GM23338 (cell line): Measurements from ENCODE around the gene SLC15A5.

Experiments used
- CREB1 ChIP-seq: fragments of 250-450 bp; sonication (Bioruptor Pico); IDR thresholded peaks from 2 replicates; pipeline ENCODE4 v1.5.0; 2020; ENCODE audit warnings: low read depth, mild to moderate bottlenecking, moderate library complexity
- ETS1 ChIP-seq: IDR thresholded peaks from 2 replicates; pipeline ENCODE4 v1.6.1; 2016; ENCODE audit warnings: antibody characterized with exemption
- EZH2 ChIP-seq: fragments of 200-600 bp; sonication (generic); IDR thresholded peaks from one replicate; pipeline ENCODE4 v1.8.0; 2017; ENCODE audit warnings: antibody characterized with exemption, mild to moderate bottlenecking, low read depth; ENCODE audit not compliant: unreplicated experiment
- EZH2phosphoT487 ChIP-seq: fragments of 200-600 bp; sonication (generic); IDR thresholded peaks from one replicate; pipeline ENCODE4 v1.8.1; 2018; ENCODE audit warnings: antibody characterized with exemption; ENCODE audit not compliant: unreplicated experiment
- JUNB ChIP-seq: IDR thresholded peaks from one replicate; pipeline ENCODE4 v1.6.1; 2016; ENCODE audit warnings: antibody characterized with exemption; ENCODE audit not compliant: unreplicated experiment
- NANOG ChIP-seq: IDR thresholded peaks from 2 replicates; pipeline ENCODE4 v1.6.1; 2016; ENCODE audit warnings: antibody characterized with exemption, borderline replicate concordance
- POLR2AphosphoS5 ChIP-seq: IDR thresholded peaks from 2 replicates; pipeline ENCODE4 v1.6.1; 2016; ENCODE audit warnings: antibody characterized with exemption, low read depth
- STAT1 ChIP-seq: IDR thresholded peaks from one replicate; pipeline ENCODE4 v1.6.1; 2016; ENCODE audit warnings: antibody characterized with exemption; ENCODE audit not compliant: unreplicated experiment
- ZNF114 ChIP-seq: fragments of 250-450 bp; sonication (Bioruptor Pico); IDR thresholded peaks from 2 replicates; pipeline ENCODE4 v1.5.0; 2020; ENCODE audit warnings: mild to moderate bottlenecking, moderate library complexity
- ZNF331 ChIP-seq: fragments of 250-450 bp; sonication (Bioruptor Pico); IDR thresholded peaks from 2 replicates; pipeline ENCODE4 v1.5.0; 2020; ENCODE audit warnings: low read depth, mild to moderate bottlenecking, moderate library complexity
- TF ChIP-seq, protein P1 (sequence below), 2 experiments: fragments of 200-600 bp in 1 of 2; sonication (generic) in 1 of 2; conservative IDR thresholded peaks; 2 replicates each; pipeline versions ENCODE4 v1.5.1 to v1.6.1; 2016 to 2017; ENCODE audit warnings: antibody characterized with exemption in 2 of 2, low read depth in 2 of 2, mild to moderate bottlenecking in 2 of 2, moderate library complexity in 1 of 2
- TF ChIP-seq, protein P2 (sequence below): IDR thresholded peaks from one replicate; pipeline ENCODE4 v1.6.1; 2018; ENCODE audit warnings: antibody characterized with exemption; ENCODE audit not compliant: unreplicated experiment
- TF ChIP-seq, protein P3 (sequence below): fragments of 250-450 bp; sonication (Bioruptor Pico); IDR thresholded peaks from 2 replicates; pipeline ENCODE4 v1.5.0; 2020; ENCODE audit warnings: mild to moderate bottlenecking, moderate library complexity

- TF ChIP-seq, protein P1, sequence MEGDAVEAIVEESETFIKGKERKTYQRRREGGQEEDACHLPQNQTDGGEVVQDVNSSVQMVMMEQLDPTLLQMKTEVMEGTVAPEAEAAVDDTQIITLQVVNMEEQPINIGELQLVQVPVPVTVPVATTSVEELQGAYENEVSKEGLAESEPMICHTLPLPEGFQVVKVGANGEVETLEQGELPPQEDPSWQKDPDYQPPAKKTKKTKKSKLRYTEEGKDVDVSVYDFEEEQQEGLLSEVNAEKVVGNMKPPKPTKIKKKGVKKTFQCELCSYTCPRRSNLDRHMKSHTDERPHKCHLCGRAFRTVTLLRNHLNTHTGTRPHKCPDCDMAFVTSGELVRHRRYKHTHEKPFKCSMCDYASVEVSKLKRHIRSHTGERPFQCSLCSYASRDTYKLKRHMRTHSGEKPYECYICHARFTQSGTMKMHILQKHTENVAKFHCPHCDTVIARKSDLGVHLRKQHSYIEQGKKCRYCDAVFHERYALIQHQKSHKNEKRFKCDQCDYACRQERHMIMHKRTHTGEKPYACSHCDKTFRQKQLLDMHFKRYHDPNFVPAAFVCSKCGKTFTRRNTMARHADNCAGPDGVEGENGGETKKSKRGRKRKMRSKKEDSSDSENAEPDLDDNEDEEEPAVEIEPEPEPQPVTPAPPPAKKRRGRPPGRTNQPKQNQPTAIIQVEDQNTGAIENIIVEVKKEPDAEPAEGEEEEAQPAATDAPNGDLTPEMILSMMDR (conservative IDR thresholded peaks at IDR 0.05; ENCODE audit: low read depth in 2 of 2), result no peak
- TF ChIP-seq POLR2AphosphoS5, result no peak
- TF ChIP-seq ZNF331 (CRISPR knock-in tag), result no peak
- no peak for TF ChIP-seq ZNF114
- no peak for TF ChIP-seq ETS1
- TF ChIP-seq EZH2, result no peak
- TF ChIP-seq, protein P2, sequence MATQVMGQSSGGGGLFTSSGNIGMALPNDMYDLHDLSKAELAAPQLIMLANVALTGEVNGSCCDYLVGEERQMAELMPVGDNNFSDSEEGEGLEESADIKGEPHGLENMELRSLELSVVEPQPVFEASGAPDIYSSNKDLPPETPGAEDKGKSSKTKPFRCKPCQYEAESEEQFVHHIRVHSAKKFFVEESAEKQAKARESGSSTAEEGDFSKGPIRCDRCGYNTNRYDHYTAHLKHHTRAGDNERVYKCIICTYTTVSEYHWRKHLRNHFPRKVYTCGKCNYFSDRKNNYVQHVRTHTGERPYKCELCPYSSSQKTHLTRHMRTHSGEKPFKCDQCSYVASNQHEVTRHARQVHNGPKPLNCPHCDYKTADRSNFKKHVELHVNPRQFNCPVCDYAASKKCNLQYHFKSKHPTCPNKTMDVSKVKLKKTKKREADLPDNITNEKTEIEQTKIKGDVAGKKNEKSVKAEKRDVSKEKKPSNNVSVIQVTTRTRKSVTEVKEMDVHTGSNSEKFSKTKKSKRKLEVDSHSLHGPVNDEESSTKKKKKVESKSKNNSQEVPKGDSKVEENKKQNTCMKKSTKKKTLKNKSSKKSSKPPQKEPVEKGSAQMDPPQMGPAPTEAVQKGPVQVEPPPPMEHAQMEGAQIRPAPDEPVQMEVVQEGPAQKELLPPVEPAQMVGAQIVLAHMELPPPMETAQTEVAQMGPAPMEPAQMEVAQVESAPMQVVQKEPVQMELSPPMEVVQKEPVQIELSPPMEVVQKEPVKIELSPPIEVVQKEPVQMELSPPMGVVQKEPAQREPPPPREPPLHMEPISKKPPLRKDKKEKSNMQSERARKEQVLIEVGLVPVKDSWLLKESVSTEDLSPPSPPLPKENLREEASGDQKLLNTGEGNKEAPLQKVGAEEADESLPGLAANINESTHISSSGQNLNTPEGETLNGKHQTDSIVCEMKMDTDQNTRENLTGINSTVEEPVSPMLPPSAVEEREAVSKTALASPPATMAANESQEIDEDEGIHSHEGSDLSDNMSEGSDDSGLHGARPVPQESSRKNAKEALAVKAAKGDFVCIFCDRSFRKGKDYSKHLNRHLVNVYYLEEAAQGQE, result no peak
- TF ChIP-seq EZH2phosphoT487, result no peak
- no peak for TF ChIP-seq JUNB
- TF ChIP-seq CREB1 (CRISPR knock-in tag), result no peak
- TF ChIP-seq STAT1, result no peak
- TF ChIP-seq NANOG, result no peak
- TF ChIP-seq, protein P3, sequence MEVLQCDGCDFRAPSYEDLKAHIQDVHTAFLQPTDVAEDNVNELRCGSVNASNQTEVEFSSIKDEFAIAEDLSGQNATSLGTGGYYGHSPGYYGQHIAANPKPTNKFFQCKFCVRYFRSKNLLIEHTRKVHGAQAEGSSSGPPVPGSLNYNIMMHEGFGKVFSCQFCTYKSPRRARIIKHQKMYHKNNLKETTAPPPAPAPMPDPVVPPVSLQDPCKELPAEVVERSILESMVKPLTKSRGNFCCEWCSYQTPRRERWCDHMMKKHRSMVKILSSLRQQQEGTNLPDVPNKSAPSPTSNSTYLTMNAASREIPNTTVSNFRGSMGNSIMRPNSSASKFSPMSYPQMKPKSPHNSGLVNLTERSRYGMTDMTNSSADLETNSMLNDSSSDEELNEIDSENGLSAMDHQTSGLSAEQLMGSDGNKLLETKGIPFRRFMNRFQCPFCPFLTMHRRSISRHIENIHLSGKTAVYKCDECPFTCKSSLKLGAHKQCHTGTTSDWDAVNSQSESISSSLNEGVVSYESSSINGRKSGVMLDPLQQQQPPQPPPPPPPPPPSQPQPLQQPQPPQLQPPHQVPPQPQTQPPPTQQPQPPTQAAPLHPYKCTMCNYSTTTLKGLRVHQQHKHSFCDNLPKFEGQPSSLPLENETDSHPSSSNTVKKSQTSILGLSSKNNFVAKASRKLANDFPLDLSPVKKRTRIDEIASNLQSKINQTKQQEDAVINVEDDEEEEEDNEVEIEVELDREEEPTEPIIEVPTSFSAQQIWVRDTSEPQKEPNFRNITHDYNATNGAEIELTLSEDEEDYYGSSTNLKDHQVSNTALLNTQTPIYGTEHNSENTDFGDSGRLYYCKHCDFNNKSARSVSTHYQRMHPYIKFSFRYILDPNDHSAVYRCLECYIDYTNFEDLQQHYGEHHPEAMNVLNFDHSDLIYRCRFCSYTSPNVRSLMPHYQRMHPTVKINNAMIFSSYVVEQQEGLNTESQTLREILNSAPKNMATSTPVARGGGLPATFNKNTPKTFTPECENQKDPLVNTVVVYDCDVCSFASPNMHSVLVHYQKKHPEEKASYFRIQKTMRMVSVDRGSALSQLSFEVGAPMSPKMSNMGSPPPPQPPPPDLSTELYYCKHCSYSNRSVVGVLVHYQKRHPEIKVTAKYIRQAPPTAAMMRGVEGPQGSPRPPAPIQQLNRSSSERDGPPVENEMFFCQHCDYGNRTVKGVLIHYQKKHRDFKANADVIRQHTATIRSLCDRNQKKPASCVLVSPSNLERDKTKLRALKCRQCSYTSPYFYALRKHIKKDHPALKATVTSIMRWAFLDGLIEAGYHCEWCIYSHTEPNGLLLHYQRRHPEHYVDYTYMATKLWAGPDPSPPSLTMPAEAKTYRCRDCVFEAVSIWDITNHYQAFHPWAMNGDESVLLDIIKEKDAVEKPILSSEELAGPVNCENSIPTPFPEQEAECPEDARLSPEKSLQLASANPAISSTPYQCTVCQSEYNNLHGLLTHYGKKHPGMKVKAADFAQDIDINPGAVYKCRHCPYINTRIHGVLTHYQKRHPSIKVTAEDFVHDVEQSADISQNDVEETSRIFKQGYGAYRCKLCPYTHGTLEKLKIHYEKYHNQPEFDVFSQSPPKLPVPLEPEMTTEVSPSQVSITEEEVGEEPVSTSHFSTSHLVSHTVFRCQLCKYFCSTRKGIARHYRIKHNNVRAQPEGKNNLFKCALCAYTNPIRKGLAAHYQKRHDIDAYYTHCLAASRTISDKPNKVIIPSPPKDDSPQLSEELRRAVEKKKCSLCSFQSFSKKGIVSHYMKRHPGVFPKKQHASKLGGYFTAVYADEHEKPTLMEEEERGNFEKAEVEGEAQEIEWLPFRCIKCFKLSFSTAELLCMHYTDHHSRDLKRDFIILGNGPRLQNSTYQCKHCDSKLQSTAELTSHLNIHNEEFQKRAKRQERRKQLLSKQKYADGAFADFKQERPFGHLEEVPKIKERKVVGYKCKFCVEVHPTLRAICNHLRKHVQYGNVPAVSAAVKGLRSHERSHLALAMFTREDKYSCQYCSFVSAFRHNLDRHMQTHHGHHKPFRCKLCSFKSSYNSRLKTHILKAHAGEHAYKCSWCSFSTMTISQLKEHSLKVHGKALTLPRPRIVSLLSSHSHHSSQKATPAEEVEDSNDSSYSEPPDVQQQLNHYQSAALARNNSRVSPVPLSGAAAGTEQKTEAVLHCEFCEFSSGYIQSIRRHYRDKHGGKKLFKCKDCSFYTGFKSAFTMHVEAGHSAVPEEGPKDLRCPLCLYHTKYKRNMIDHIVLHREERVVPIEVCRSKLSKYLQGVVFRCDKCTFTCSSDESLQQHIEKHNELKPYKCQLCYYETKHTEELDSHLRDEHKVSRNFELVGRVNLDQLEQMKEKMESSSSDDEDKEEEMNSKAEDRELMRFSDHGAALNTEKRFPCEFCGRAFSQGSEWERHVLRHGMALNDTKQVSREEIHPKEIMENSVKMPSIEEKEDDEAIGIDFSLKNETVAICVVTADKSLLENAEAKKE (CRISPR knock-in tag), result no peak
Observed at GRCh38 chr12:16271062-16271461, 6.4 kb downstream of the SLC15A5 start.
